ENCODE results near the gene FCF1.

Gene FCF1

DNA sequence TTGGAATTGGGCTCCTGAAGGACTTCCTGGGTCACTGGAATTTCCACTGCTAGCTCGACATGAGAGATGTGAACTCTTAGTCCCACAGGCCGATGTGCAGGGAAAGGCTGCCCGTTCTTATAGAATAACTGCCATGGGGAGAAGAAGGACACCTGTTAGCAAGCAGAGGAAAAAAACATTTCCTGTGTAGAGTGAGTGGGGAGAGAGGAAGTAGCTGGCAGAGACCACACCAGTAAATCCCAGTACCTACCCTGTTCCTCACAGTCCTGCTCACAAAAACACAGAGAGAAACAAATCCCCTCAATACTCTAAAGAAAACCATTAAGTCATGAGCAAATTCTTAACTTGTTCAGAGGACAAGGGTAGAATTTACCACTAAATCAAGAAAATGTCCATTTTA, 29.5 kb upstream of the FCF1 start:
- POLR2A ChIA-PET: no interaction called here
- CTCF ChIA-PET: interaction anchor here (0.7 kb wide), 1 partner anchor 174 kb away, joined by 3 read pairs; no protein-coding TSS in a partner anchor
- DNase-seq (ENCODE audit: extremely low spot score): no peak
- TF ChIP-seq TARDBP (IDR thresholded peaks at IDR 0.05) (no peak), SP1 (IDR thresholded peaks at IDR 0.05) (no peak), FOXA1 (IDR thresholded peaks at IDR 0.05) (no peak), LEF1 (IDR thresholded peaks at IDR 0.05; ENCODE audit: borderline replicate concordance) (no peak), ZNF384 (IDR thresholded peaks at IDR 0.05) (no peak), ARNT (IDR thresholded peaks at IDR 0.05) (no peak), NFRKB (IDR thresholded peaks at IDR 0.05) (no peak), FOXK2 (IDR thresholded peaks at IDR 0.05) (no peak), HDGF (IDR thresholded peaks at IDR 0.05; ENCODE audit: borderline replicate concordance) (no peak), CTBP1 (IDR thresholded peaks at IDR 0.05; ENCODE audit: borderline replicate concordance) (no peak), BHLHE40 (IDR thresholded peaks at IDR 0.05; ENCODE audit: borderline replicate concordance) (no peak), FOXM1 (IDR thresholded peaks at IDR 0.05; ENCODE audit: borderline replicate concordance) (no peak), L3MBTL2 (conservative IDR thresholded peaks at IDR 0.05) (no peak)

DNA sequence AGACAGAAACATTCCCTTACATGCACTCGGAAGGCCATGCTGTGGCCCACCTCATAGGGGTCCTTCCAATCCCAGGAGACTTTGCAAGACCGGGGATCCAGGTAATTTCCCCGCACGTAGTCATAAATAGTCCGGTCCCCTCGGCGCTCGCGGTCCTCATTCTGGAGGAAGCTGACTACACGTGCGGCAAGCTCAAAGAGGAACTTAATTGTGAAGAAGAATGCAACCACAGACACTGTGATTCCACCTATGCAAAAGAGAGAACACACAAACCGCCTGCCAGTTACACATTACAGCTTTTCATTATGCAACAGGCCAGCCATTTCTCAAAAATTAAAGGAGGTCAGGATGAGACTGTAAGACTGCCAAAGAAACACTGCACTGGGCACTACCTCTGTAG, 28.5 kb upstream of the FCF1 start:
- ChIA-PET POLR2A (no interaction called here), CTCF (interaction anchor here (0.7 kb wide), 1 partner anchor 175 kb away, joined by 3 read pairs; no protein-coding TSS in a partner anchor)
- no peak for TF ChIP-seq BHLHE40 (IDR thresholded peaks at IDR 0.05; ENCODE audit: borderline replicate concordance)
- no peak for DNase-seq (ENCODE audit: extremely low spot score)

DNA sequence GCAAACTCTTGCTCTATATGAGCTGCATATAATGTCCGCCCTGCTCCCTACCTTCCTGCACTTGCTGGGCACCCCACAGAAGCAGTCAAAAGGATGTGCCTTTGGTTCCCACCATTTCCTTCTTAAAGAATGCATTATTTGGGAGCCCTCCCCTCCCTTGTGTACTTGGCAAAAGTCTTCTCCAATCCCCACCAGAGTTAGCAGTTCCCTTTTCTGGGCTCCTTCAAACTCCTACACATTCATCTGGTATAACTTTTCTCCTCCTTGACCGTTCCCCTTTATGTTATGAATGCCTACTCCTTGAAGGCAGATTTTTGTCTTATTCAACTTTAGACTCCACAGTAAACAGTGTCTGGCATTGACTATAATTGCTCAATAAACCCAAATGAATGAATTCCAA, 27.9 kb upstream of the FCF1 start:
- CTCF ChIA-PET: no interaction called here
- POLR2A ChIA-PET: no interaction called here
- no peak for DNase-seq (ENCODE audit: extremely low spot score)
- TF ChIP-seq SUZ12 (IDR thresholded peaks at IDR 0.05): no peak

DNA sequence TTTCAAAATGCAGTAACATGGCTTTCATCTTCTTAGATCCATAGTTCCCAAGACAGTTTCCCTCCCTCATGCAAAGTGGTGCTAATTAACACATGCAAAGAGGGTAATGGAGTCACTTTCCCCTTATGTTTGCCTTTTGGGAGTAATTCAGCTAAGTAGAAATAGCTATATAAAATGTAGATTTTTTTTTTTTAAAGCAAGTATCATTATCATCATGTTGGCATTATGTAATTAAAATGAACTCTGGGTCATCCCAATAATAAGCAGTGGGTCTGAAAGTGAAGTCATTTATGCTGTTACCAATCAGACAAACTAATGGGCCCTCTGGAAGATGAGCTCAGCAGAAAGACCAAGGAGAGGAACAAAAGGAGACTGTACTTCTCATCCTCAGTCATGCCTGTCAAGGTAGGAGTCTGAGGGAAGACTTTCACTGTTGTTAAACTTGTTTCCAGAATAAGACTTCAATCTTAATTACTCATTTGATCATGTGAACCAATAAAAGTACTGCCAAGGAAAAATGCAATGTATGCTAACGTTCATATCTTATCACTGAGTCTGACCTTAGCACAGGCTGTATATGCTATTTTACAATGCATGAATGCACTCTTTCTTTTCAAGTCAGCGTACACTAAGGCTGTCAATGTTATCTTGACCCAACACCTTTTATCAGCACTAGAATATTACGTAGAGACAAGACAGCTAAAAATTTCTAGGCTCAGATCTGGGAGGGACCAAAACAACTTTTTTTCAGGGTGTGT, 26.8 kb upstream of the FCF1 start:
- no peak for DNase-seq (ENCODE audit: extremely low spot score)
- TF ChIP-seq LEF1 (IDR thresholded peaks at IDR 0.05; ENCODE audit: borderline replicate concordance) (no peak), SP1 (IDR thresholded peaks at IDR 0.05) (no peak), ELF4 (IDR thresholded peaks at IDR 0.05) (no peak), SUZ12 (IDR thresholded peaks at IDR 0.05) (no peak), ARNT (IDR thresholded peaks at IDR 0.05) (no peak), ZNF384 (IDR thresholded peaks at IDR 0.05) (no peak), FOXA1 (IDR thresholded peaks at IDR 0.05) (no peak), FOXK2 (IDR thresholded peaks at IDR 0.05) (no peak)
- TF ChIP-seq, protein P1, sequence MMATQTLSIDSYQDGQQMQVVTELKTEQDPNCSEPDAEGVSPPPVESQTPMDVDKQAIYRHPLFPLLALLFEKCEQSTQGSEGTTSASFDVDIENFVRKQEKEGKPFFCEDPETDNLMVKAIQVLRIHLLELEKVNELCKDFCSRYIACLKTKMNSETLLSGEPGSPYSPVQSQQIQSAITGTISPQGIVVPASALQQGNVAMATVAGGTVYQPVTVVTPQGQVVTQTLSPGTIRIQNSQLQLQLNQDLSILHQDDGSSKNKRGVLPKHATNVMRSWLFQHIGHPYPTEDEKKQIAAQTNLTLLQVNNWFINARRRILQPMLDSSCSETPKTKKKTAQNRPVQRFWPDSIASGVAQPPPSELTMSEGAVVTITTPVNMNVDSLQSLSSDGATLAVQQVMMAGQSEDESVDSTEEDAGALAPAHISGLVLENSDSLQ (IDR thresholded peaks at IDR 0.05): no peak
- CTCF ChIA-PET: no interaction called here
- POLR2A ChIA-PET: no interaction called here

DNA sequence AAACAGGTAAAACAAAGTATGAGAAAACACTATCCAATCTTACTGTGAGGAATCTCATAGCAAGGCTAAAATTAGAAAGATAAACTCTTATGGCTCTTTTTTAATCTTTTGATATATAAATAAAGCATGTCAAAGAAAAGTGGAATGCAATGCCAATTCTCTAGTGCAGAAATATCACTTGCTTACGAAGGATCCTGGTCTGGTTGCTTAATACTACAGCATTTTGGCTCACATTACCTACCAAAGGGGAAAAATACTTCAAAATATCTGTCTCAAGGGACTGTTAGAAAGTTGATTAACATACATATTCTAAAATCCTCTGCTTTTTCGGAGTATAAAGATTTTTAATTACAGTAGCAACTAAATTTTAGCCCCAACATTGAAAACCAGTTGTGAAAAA, 21.5 kb upstream of the FCF1 start:
- DNase-seq (ENCODE audit: extremely low spot score): no peak
- no peak for TF ChIP-seq FOXA1 (IDR thresholded peaks at IDR 0.05)
- TF ChIP-seq FOXK2 (IDR thresholded peaks at IDR 0.05): no peak
- no peak for TF ChIP-seq FOXM1 (IDR thresholded peaks at IDR 0.05; ENCODE audit: borderline replicate concordance)
- no peak for TF ChIP-seq CTBP1 (IDR thresholded peaks at IDR 0.05; ENCODE audit: borderline replicate concordance)
- no peak for TF ChIP-seq HDGF (IDR thresholded peaks at IDR 0.05; ENCODE audit: borderline replicate concordance)
- TF ChIP-seq ELF4 (IDR thresholded peaks at IDR 0.05): no peak
- TF ChIP-seq, protein P1 (IDR thresholded peaks at IDR 0.05): no peak
- no peak for TF ChIP-seq NFRKB (IDR thresholded peaks at IDR 0.05)
- no peak for TF ChIP-seq BHLHE40 (IDR thresholded peaks at IDR 0.05; ENCODE audit: borderline replicate concordance)
- TF ChIP-seq ARNT (IDR thresholded peaks at IDR 0.05): no peak
- no peak for TF ChIP-seq ZNF384 (IDR thresholded peaks at IDR 0.05)
- no peak for TF ChIP-seq SUZ12 (IDR thresholded peaks at IDR 0.05)
- no peak for TF ChIP-seq TARDBP (IDR thresholded peaks at IDR 0.05)
- TF ChIP-seq LEF1 (IDR thresholded peaks at IDR 0.05; ENCODE audit: borderline replicate concordance): no peak
- TF ChIP-seq SP1 (IDR thresholded peaks at IDR 0.05): no peak
- no peak for TF ChIP-seq L3MBTL2 (conservative IDR thresholded peaks at IDR 0.05)
- POLR2A ChIA-PET: no interaction called here
- CTCF ChIA-PET: no interaction called here

GRCh38 chr14:74693191-74693590, 19.8 kb upstream of the FCF1 start:
- ChIA-PET POLR2A (interaction anchor here (0.8 kb wide), 1 partner anchor 35 kb away, joined by 3 read pairs; no protein-coding TSS in a partner anchor), CTCF (no interaction called here)
- TF ChIP-seq FOXK2 (IDR thresholded peaks at IDR 0.05) (no peak), FOXM1 (IDR thresholded peaks at IDR 0.05; ENCODE audit: borderline replicate concordance) (no peak), TARDBP (IDR thresholded peaks at IDR 0.05) (no peak), FOXA1 (IDR thresholded peaks at IDR 0.05) (no peak), L3MBTL2 (conservative IDR thresholded peaks at IDR 0.05) (no peak), ZNF384 (IDR thresholded peaks at IDR 0.05) (no peak), LEF1 (IDR thresholded peaks at IDR 0.05; ENCODE audit: borderline replicate concordance) (no peak), NFRKB (IDR thresholded peaks at IDR 0.05) (no peak), SUZ12 (IDR thresholded peaks at IDR 0.05) (no peak), HDGF (IDR thresholded peaks at IDR 0.05; ENCODE audit: borderline replicate concordance) (no peak), BHLHE40 (IDR thresholded peaks at IDR 0.05; ENCODE audit: borderline replicate concordance) (no peak), SP1 (IDR thresholded peaks at IDR 0.05) (no peak), ELF4 (IDR thresholded peaks at IDR 0.05) (no peak), CTBP1 (IDR thresholded peaks at IDR 0.05; ENCODE audit: borderline replicate concordance) (no peak), ARNT (IDR thresholded peaks at IDR 0.05) (no peak)
- TF ChIP-seq, protein P1 (IDR thresholded peaks at IDR 0.05): no peak
- no peak for DNase-seq (ENCODE audit: extremely low spot score)
